HG03103 (cell line): Measurements from ENCODE around the gene KRT75.
"Not testable (repeated sequence)": the region's sequence is repeated elsewhere in the genome, so short reads cannot be mapped to it uniquely, and the experiment has no call there.

Experiments used
- ATAC-seq: cut with Tn5 transposase; IDR thresholded peaks from one replicate; pipeline ENCODE4 v1.9.1; 2021; ENCODE audit warnings: low read depth; ENCODE audit not compliant: unreplicated experiment

KRT75 gene

DNA sequence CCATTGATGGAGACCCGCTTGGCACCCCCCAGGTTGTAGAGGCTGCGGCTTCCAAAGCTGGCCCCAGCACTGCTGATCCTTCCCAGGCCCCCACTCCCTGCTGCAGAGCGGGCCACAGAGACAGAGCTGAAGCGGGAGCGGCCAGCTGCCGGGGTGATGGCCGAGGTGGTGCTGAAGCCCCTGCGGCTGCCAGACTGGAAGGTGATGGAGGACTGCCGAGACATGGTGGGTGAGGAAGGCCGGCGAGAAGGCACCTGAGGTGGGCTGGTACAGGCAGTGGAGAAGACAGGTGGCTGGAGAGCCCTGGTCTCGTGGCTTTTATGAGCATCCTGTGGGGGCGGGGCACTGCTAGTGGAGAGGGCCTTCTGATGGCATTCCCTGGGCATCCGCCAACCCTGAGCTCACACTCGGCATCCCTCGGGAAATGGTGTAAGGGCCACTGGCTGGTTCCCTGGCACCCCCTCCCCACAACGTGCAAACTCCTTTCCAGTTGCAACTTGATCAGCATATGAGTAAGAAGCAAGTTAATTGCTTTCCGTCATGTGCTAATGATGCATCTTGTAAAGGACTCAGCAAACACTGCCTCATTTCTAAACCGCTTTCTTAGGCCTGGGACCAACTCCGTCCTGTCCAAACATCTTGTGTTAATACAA, at the start of gene KRT75:
Gene KRT75 (minus strand): TSS at position 291 of the 653 bp plus-strand sequence. CDS start 67 bp downstream, at position 224.
- no peak for ATAC-seq

DNA sequence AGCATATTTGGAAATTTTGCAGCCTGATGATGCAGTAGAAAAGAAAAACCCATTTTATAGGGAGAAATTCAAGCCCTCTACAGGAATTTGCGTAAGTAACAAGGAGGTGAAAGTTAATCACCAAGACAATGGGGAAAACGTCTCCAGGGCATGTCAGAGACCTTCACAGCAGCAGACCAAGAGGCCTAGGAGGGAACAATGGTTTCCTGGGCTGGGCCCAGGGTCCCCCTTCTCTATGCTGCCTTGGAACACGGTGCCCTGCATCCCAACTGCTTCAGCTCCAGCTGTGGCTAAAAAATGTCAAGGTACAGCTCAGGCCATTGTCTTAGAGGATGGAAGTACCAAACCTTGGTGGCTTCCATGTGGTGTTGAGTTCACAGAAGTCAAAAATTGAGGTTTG, 45.9 kb upstream of the KRT75 start:
- ATAC-seq, result no peak

DNA sequence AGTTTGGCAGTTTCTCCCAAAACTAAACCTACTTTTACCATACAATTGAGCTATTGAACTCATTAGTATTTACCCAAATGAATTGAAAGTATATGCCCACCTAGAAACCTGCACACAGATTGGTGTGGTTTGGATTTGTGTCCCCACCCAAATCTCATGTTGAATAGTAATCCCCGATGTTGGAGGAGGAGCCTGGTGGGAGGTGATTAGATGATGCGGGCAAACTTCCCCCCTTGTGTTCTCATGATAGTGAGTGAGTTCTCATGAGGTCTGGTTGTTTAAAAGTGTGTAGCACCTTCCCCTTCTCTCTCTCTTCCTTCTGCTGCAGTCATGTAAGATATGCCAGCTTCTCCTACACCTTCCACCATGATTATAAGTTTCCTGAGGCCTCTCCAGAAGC, 43.5 kb upstream of the KRT75 start:
- no peak for ATAC-seq

DNA sequence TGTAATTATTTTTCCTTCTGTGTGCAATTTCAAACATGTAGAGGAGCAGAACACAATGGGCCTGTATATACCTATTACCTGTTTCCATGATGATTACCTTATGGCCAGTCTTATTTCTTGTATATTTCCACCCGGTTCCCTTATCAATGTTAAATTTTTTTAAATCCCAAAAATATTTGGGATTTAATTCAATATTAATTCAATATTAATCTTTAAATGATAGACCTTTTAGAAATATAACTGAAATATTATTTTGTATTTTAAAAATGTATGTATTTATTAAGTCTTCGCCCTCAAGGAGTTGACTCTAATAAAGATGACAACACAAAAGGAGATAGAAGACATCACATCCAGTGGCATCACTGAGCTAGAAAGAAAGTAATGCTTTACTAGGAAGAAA, 40.0 kb upstream of the KRT75 start:
- no peak for ATAC-seq

DNA sequence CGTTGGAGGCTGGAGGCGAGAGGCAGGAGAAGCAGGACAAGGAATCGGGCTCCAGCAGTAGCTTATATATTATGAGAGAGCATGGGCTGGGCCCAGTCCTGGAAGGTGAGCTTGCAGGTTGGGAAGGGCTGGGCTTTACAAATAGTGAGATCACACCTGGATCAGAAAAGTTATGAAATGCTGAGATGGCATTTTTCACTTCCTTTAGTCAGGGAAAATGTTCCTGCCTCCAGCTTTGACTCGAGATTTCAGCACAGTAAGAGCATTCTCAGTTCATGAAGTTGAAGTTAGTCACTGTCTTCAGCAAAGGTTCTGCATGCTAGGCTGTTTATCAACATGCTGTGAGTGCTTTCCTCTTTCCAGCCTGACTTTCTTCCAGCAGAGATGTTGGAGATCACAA, 39.6 kb upstream of the KRT75 start, which contains the start of gene KRT6C:
Gene KRT6C (minus strand): TSS at position 38 of the 400 bp plus-strand sequence. CDS start 68 bp downstream, outside the sequence.
- no peak for ATAC-seq

DNA sequence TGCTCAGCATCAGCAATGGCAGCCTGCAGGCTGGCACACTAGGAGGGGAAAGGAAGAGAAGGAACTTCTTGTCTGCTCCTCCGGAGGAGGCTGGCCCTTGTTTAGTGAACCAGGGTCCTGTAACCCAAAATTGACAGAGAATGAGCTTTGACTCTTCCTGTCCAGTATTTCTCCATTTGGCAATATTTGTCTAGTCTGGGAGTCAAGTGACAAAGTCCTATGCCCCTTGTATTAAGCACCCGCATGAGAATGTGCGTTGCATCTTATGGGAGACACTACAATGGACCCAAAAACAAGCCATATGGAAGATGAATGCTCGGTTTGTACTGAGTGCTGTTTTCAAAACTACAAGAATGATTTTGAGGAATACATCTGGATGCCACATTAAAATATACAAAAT, 35.7 kb upstream of the KRT75 start:
- no peak for ATAC-seq

DNA sequence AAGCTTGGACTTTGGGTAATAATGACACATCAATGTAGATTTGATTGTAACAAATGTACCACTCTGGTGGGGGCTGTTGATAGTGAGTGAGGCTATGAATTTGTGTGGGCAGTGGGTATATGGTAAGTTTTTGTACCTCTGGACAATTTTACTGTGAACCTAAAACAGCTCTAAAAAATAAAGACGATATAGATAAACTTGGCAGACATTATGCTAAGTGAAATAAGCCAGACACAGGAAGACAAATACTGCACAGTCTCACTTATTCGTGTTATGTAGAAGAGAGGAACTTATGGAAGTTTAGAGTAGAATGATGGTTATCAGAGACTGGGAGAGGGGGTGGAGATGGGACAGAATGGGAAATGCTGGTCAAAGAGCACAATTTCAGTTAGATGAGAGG, 30.7 kb upstream of the KRT75 start:
- no peak for ATAC-seq

DNA sequence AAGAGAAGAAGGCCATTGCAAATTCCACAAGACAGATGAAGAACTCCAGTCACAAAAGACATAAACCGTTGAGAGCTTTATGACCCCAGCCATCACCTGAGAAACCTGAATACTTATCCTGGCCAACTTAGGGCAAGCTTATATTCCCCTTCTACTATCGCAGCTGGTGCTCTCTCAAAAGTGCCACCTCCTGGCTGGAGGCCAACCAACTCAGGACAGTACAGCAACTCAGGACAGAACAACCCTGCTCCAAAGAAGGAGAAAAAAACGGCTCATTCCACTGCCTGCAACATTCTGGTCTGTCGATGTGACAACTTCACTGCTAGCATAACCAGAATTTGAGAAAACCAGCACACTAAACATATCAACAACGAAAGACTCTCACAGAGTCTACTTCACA, 27.5 kb upstream of the KRT75 start:
- ATAC-seq, result no peak

DNA sequence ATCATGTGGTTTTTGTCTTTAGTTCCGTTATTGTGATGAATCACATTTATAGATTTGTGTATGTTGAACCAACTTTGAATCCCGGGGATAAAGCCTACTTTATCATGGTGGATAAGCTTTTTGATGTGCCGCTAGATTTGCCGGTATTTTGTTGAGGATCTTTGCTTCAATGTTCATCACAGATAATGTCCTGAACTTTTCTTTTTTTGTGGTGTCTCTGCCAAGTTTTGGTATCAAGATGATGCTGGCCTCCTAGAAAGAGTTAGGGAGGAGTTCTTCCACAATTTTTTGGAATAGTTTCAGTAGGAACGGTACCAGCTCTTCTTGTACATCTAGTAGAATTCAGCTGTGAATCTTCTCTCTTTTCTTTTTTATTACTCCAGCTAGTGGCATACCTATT, 24.7 kb upstream of the KRT75 start:
- no peak for ATAC-seq

DNA sequence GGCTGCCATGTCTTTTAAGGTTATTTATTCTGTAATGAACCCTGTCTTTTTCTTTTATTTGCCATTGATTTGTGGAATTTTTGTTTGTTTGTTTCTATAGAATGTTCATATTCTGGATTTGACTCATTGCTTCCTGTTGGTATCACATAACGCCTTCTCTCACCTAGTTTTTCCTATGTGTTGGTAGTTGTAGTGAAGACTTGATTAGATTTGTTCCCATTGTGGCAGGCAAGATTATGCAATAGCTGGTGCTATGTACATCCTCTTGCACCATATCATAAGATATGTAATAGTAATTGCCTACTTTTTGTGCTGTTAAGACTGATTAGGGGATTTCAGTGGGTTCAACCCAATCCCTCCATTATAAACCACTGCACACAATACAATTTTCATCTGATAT, 21.6 kb upstream of the KRT75 start:
- ATAC-seq, result no peak

DNA sequence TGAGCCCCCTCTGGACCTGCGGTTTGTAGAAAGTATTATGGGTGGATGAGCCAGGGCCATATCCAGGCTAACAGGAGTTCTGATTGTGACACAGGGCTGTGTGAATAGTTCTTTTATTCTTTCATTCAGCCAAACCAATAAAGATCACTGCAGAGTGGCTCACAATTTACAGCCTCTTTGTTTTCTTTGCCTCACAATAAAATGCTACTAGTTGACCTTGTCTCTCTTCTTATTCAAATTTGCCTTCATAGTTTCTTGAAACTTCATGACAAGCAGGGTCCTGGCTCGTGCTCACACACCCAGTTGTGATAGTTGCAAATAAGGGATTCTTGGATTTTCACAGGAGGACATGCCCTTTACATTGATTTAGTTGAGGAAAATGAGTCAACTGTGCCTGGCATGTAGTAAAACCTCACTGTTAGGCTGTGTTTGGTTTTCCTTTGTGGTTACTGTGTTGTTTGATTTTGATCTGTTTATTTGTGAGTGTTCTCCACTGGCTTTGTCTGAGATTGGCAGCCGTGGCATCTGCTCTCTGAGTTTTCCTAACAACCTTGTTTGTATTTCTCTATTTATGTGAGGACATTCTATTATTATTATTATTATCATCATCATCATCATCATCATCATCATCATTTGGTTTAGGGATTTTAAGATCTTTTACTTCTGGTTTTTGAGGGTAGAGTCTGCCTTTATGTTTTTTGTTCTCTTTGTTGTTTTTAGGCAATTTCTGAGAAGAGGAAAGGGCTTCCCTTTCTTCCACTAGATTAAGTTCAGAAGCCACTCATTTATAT, 20.4 kb upstream of the KRT75 start:
- no peak for ATAC-seq

DNA sequence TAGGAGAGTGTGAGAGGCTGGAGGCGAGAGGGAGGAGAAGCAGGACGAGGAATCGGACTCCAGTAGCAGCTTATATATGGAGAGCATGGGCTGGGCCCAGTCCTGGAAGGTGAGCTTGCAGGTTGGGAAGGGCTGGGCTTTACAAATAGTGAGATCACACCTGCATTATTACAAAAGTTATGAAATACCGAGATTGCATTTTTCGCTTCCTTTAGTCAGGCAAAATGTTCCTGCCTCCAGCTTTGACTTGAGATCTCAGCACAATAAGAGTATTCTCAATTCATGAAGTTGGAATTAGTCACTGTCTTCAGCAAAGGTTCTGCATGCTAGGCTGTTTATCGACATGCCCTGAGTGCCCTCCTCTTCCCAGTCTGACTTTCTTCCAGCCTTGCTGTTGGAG, 17.9 kb upstream of the KRT75 start, which contains the start of gene KRT6B:
Gene KRT6B (minus strand): TSS at position 46 of the 400 bp plus-strand sequence. CDS start 68 bp downstream, outside the sequence.
- no peak for ATAC-seq

DNA sequence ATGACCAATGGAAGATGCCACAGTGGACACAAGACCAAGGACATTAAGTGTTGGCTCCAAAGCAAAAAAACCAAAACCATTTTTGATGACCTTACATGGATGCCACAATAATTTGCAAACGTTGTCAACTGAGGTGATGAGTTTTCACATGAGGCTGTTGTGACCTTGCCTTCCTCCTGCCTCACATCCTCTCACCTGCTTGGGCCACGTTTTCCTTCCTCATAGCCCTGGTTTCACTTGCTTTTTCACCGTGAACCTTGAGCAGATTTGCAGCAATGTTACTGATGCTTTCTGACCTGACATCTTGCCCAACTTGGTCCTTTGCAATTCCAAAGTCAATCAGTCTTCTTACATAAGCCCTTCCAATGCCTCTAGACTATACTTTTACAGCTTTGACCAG, 14.1 kb upstream of the KRT75 start:
- ATAC-seq, result no peak

DNA sequence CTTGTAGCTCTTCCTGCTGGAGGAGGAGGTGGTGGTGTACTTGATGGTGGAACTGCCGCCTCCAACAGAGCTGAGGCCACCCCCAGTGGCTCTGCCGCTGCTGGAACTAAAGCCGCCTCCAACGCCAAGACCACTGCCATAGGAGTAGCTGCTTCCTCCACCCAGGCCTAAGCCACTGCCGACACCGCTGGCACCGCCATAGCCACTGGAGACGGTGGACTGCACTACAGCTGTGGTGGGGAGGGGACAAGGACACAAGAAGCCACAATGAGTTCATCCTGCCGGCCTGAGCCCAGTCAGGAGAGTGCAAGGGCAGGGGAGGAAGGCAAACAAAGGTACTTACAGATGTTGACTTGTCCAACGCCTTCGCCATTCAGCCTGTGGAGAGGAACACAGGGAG, 13.0 kb upstream of the KRT75 start:
- ATAC-seq, result not testable (repeated sequence)

DNA sequence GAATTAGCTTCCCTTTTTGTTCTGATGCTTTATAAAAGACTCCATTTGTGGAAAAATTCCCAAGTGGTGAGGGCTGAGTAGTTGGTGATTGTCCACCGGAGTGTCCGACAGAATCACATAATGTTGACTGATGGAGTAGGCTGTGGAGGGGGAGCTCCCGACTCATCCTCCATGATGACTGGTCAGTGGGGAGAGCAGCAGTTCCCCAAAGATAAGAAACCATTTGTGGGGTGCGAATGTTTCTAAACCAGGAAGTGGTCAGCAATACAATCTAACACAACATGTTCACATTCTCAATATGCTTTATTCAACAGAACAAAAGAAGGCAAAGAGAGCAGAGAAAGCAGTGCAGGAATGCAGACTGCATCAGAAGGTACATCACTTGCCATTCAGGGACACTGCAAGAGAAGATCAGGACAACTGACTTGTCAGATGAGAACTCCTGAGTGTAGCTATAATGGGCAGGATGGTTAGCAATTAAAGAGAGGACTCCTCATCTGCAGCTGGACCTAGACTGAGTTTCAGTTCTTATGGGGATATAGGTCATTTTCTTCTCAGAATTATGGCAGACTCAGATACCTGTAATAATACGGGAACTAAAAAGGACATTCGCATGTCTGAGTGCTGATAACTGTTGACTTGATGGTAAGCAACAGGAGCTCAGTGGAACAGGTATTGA, 12.3 kb upstream of the KRT75 start:
- ATAC-seq, result no peak

DNA sequence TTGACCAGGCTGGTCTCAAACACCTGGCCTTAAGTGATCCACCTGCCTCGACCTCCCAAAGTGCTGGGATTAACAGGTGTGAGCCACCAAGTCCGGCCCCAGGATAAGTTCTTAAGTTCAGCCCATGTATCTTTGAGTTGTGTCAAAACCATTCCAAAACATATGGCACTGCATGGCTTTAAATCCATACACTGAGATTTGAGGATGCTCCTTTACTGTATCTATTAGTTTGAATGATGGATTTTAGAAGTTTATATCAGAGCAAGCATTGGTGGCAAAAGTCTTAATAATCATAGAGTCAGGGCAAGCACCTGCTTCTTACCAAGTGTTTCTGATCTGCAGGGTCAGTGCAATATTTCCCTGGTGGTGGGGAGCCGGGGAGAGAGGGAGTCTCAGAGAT, 11.7 kb upstream of the KRT75 start:
- ATAC-seq, result no peak

DNA sequence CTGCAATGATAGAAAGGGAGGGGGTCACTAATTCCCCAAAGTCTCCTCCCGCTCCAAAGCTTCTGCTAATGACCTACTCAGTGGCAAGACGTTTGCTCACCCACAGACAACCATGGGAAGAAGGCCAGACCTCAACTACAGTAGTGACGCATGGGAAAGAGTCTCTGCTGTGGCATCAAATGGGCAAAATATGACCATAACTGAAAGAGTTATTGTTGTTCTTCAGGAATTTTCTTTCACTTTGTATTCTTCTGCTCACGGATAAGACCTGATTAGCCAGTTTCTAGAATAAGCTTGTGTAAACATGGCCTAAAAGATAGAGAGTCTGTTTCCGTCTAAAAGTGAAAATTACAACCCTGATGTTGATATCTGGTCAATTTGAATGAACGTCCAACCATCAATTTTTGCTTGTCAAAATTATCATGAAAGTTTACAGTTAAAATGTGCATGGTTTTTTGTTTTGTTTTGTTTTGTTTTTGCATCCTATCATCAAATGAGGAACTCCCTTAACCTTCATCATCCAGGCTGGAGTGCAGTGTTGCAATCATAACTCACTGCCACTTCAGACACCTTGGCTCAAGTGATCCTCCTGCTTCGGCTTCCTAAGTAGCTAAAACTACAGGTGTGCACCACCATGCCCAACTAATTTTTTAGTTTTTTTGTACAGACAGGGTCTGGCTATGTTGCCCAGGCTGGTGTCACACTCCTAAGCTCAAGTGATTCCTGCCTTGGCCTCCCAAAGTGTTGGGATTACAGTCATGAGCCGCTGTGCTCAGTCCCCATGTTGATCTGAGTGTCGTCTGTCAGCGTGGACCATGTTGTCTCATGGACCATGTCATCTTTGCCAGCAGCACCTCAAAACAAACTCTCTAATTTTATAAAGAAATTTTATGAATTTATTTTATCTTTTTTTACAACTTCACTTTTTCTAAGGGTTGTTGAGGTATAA, 10.8 kb upstream of the KRT75 start:
- ATAC-seq, result no peak

DNA sequence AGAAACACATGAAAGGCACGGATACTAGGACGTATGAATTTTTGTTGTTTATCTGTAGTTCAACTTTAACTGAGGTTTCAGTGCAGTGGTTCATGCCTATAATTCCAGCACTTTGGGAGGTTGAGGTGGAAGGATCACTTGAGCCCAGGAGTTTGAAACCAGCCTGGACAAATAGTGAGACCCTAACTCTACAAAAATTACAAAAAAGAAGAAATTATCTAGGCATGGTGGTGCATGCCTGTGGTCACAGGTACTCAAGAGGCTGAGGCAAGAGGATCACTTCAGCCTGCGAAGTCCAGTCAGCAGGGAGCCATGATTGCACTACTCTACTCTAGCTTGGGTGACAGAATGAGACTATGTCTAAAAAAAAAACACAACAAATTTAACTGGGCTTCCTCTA, 9.8 kb upstream of the KRT75 start:
- ATAC-seq, result no peak

DNA sequence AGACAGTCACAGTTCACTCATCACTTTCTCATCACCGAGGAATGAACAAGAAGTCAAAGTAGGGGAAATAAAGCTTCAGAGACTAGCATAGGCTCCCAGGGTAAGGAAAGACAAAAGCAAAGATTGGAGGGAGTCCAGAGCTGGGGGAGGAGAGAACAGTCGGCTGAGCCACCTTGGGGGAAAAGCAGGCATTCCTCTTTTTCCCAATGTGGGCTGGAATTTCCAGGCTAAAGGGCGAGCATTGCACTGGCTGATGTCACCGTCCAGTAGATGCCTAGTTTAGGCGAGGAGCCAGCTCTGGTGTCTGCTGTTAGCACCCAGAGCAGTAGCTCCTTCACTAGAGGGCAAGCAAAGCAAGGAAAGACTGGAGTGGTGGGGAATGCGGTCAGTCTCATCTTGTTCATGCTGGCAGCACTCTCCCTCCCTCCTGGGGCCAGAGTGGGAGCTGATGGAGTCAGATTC, 8.5 kb upstream of the KRT75 start:
- no peak for ATAC-seq

DNA sequence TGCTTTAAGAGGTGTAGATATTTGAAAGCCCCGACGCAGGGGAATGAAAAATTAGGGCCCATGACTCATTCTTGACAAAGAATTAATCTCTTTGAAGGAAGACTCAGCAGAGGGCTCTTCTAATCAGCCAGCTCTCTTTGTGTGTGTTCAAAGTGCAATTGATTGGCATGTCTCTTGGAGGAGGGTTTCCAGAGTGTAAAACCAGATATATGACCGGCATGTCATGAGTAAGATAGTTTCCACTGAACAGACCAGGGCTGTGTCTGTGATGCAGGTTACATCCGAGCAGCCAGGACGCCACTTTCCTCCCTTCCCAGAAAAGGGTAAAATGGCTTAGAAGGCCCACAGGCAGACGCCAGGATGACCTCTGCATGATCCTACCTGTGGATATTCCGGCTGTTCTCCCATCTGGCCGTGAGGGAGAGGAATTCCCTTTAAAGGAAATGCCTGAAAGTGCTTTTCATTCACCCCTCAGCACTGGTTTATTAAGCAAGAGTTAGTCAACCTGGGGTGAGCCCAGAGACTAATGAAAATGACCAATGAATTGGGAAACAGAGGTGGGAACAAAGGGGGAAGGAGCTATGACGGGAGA, 7.2 kb upstream of the KRT75 start:
- no peak for ATAC-seq
